ENCODE results near the gene ROR2.

DNA sequence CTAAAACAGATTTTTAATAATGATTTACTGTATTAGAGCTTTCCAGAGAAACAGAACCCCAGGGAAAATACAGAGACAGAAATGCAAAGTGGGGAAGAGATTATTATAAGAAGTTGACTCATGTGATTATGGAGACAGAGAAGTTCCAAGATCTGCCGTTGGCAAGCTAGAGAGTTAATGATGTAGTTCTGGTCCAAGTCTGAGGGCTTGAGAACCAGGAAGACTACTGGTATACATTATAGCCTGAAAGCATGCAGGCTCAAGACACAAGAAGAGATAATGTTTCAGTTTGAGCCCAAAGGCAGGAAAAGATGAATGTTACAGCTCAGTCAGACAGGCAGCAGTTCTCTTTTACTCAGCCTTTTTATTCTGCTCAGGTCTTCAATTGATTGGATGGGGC, 427.5 kb downstream of the ROR2 start:
- TF ChIP-seq POLR2AphosphoS5 (IDR thresholded peaks at IDR 0.05; ENCODE audit: low read depth, low read length): no peak
- no peak for TF ChIP-seq POLR2A (IDR thresholded peaks at IDR 0.05; ENCODE audit: low read depth, low read length)
- TF ChIP-seq SPI1 (IDR thresholded peaks at IDR 0.05; ENCODE audit: low read depth, low read length): no peak
- TF ChIP-seq TAF1 (IDR thresholded peaks at IDR 0.05; ENCODE audit: low read depth, low read length): no peak
- TF ChIP-seq PAX5 (IDR thresholded peaks at IDR 0.05; ENCODE audit: insufficient read depth, low read length, severe bottlenecking): no peak
